Hindlimb muscle (tissue), 1 donor: ENCODE results near the gene KLHL29. TPM values are rescaled to one million over a fixed set of nuclear protein-coding genes. Genes with fewer than 3 reads are reported as not detected.
"Not testable (repeated sequence)": the region's sequence is repeated elsewhere in the genome, so short reads cannot be mapped to it uniquely, and the experiment has no call there.

Experiments
- DNase-seq: peaks from one replicate; pipeline ENCODE4 v3.0.0-alpha.2; 2013
- polyA plus RNA-seq: library from polyadenylated mRNA; unstranded; fragments of 120-200 nt; gene quantifications from one replicate; pipeline ENCODE4 v1.2.1, GENCODE V29; 2013; ENCODE audit not compliant: insufficient read length

Gene KLHL29
- polyA plus RNA-seq: 7.6 TPM

- DNase-seq: peak; percentile 82
Observed at GRCh38 chr2:23384551-23385343, at the start of gene KLHL29. KLHL29 (plus strand) TSS chr2:23385179; CDS start chr2:23562197, 177,018 bp downstream.

- no peak for DNase-seq
Observed at GRCh38 chr2:23335550-23335949, 49.4 kb upstream of the KLHL29 start.

- DNase-seq: no peak
Observed at GRCh38 chr2:23342075-23342474, 42.9 kb upstream of the KLHL29 start.

- no peak for DNase-seq
Observed at GRCh38 chr2:23346029-23346428, 39.0 kb upstream of the KLHL29 start.

GRCh38 chr2:23346781-23347180 lies 38.2 kb upstream of the KLHL29 start:
- DNase-seq: no peak

GRCh38 chr2:23347471-23348092 lies 37.4 kb upstream of the KLHL29 start:
- DNase-seq: no peak

GRCh38 chr2:23348093-23348481 lies 36.9 kb upstream of the KLHL29 start:
- DNase-seq: not testable (repeated sequence)

GRCh38 chr2:23349508-23349907 lies 35.5 kb upstream of the KLHL29 start:
- no peak for DNase-seq

GRCh38 chr2:23350041-23350791 lies 34.8 kb upstream of the KLHL29 start:
- DNase-seq: peak; percentile 20

- DNase-seq: no peak
Observed at GRCh38 chr2:23350792-23351355, 34.1 kb upstream of the KLHL29 start.

- peak; percentile 91 for DNase-seq
Observed at GRCh38 chr2:23351388-23352141, 33.4 kb upstream of the KLHL29 start.

GRCh38 chr2:23354554-23354953 lies 30.4 kb upstream of the KLHL29 start:
- no peak for DNase-seq

GRCh38 chr2:23355001-23355400 lies 30.0 kb upstream of the KLHL29 start:
- DNase-seq: no peak

- DNase-seq: no peak
Observed at GRCh38 chr2:23356711-23357110, 28.3 kb upstream of the KLHL29 start.

- no peak for DNase-seq
Observed at GRCh38 chr2:23359631-23360567, 25.1 kb upstream of the KLHL29 start.

GRCh38 chr2:23360571-23361125 lies 24.3 kb upstream of the KLHL29 start:
- DNase-seq: no peak

- DNase-seq: no peak
Observed at GRCh38 chr2:23361152-23361551, 23.8 kb upstream of the KLHL29 start.

GRCh38 chr2:23363268-23363667 lies 21.7 kb upstream of the KLHL29 start:
- no peak for DNase-seq

GRCh38 chr2:23363831-23364230 lies 21.1 kb upstream of the KLHL29 start:
- no peak for DNase-seq

- no peak for DNase-seq
Observed at GRCh38 chr2:23366720-23367119, 18.3 kb upstream of the KLHL29 start.

GRCh38 chr2:23367760-23368159 lies 17.2 kb upstream of the KLHL29 start:
- no peak for DNase-seq
